ENCODE results near the gene ZNF74. TPM values are rescaled to one million over a fixed set of nuclear protein-coding genes. Genes with fewer than 3 reads are reported as not detected.

Gene ZNF74
- polyA plus RNA-seq, 5 donors, result 16.2 to 22.5 (median 21.0) TPM

GRCh38 chr22:20431511-20432192 is 37.7 kb downstream of the ZNF74 start:
- no peak for DNase-seq

GRCh38 chr22:20432244-20432686 is 38.3 kb downstream of the ZNF74 start:
- no peak for DNase-seq

- DNase-seq, result no peak
Observed at GRCh38 chr22:20433191-20433590, 39.2 kb downstream of the ZNF74 start.

- DNase-seq, result no peak
Observed at GRCh38 chr22:20433686-20434241, 39.8 kb downstream of the ZNF74 start.

GRCh38 chr22:20434264-20434751 is 40.4 kb downstream of the ZNF74 start:
- DNase-seq, result no peak

GRCh38 chr22:20434773-20435172 is 40.8 kb downstream of the ZNF74 start:
- no peak for DNase-seq

GRCh38 chr22:20435436-20436306 is 41.7 kb downstream of the ZNF74 start:
- no peak for DNase-seq

GRCh38 chr22:20436307-20436767 is 42.4 kb downstream of the ZNF74 start:
- peak; percentile 74 to 80 for DNase-seq

GRCh38 chr22:20436768-20437612 is 43.0 kb downstream of the ZNF74 start:
- no peak for DNase-seq

- DNase-seq, result peak; percentile 83 to 84
Observed at GRCh38 chr22:20437613-20438426, 43.9 kb downstream of the ZNF74 start, which contains the start of gene SCARF2. TSS of gene SCARF2 (minus strand) at chr22:20437825. CDS start at chr22:20437754, 71 bp downstream.

GRCh38 chr22:20438427-20438677 is 44.4 kb downstream of the ZNF74 start:
- no peak for DNase-seq

GRCh38 chr22:20438678-20439492 is 44.9 kb downstream of the ZNF74 start:
- DNase-seq, result no peak

GRCh38 chr22:20439556-20439927 is 45.6 kb downstream of the ZNF74 start:
- no peak for DNase-seq

- DNase-seq, result no peak
Observed at GRCh38 chr22:20439928-20440575, 46.1 kb downstream of the ZNF74 start.

GRCh38 chr22:20440637-20441591 is 47.0 kb downstream of the ZNF74 start:
- DNase-seq, result no peak

- no peak for DNase-seq
Observed at GRCh38 chr22:20441631-20442484, 47.9 kb downstream of the ZNF74 start.

Data from right lung (tissue), 5 donors.